Caki2 (cell line): ENCODE results near the gene IFRD2. TPM values are rescaled to one million over a fixed set of nuclear protein-coding genes. Genes with fewer than 3 reads are reported as not detected.
"Not testable (repeated sequence)": the region's sequence is repeated elsewhere in the genome, so short reads cannot be mapped to it uniquely, and the experiment has no call there.

ENCODE experiments used
- DNase-seq: peaks from one replicate; pipeline ENCODE4 v3.0.0-alpha.2; 2015; ENCODE audit warnings: low read depth
- in situ Hi-C: cut with HindIII; loops from 2 replicates; pipeline ENCODE4 v1.10.0; 2016; ENCODE audit warnings: low sequenced_read_pairs, low pct_unique_long_range_greater_than_20kb, mixed read lengths
- total RNA-seq: library from RNA; depleted of rRNA; stranded (reverse); fragments of >200 nt; shearing (Covaris generic); gene quantifications from 2 replicates; pipeline ENCODE4 v1.2.3, GENCODE V29; 2014; ENCODE audit warnings: low replicate concordance

Gene IFRD2
- total RNA-seq, 1 experiment from 2014 or later, result 69.5 TPM

- in situ Hi-C loops, DNase-seq: not testable (repeated sequence)
Measured at GRCh38 chr3:50262200-50262599, 30.0 kb downstream of the IFRD2 start.

GRCh38 chr3:50261505-50261904 is 30.7 kb downstream of the IFRD2 start:
- in situ Hi-C loops, result no loop called here
- DNase-seq, result no peak

- no peak for DNase-seq
- in situ Hi-C loops, result no loop called here
Measured at GRCh38 chr3:50260942-50261441, 31.2 kb downstream of the IFRD2 start.

- peak; percentile 82 for DNase-seq
- in situ Hi-C loops, result no loop called here
Measured at GRCh38 chr3:50260027-50260941, 31.9 kb downstream of the IFRD2 start.

GRCh38 chr3:50259432-50260026 is 32.7 kb downstream of the IFRD2 start:
- in situ Hi-C loops, result no loop called here
- DNase-seq, result no peak

GRCh38 chr3:50258979-50259378 is 33.2 kb downstream of the IFRD2 start:
- no peak for DNase-seq
- in situ Hi-C loops, result no loop called here

GRCh38 chr3:50258029-50258680 is 34.1 kb downstream of the IFRD2 start:
- DNase-seq, result no peak
- in situ Hi-C loops, result no loop called here

GRCh38 chr3:50256978-50257890 is 35.0 kb downstream of the IFRD2 start:
- in situ Hi-C loops, result no loop called here
- peak; percentile 40 for DNase-seq

- in situ Hi-C loops, result no loop called here
- DNase-seq, result no peak
Measured at GRCh38 chr3:50255251-50255615, 37.0 kb downstream of the IFRD2 start.

GRCh38 chr3:50254577-50255250 is 37.5 kb downstream of the IFRD2 start:
- in situ Hi-C loops, result no loop called here
- DNase-seq, result no peak

GRCh38 chr3:50251220-50251619 is 41.0 kb downstream of the IFRD2 start:
- peak; percentile 47 for DNase-seq
- in situ Hi-C loops, result no loop called here

GRCh38 chr3:50250514-50250913 is 41.7 kb downstream of the IFRD2 start:
- in situ Hi-C loops, result no loop called here
- DNase-seq, result no peak

- in situ Hi-C loops, result no loop called here
Measured at GRCh38 chr3:50249457-50249856, 42.8 kb downstream of the IFRD2 start.

GRCh38 chr3:50248387-50248786 is 43.8 kb downstream of the IFRD2 start:
- DNase-seq, result no peak
- in situ Hi-C loops, result no loop called here

More at GRCh38 chr3:50249457-50249856, 42.8 kb downstream of the IFRD2 start:
- no peak for DNase-seq

GRCh38 chr3:50246517-50246954 is 45.7 kb downstream of the IFRD2 start:
- in situ Hi-C loops, result no loop called here
- peak; percentile 84 for DNase-seq

- in situ Hi-C loops, result no loop called here
- DNase-seq, result no peak
Measured at GRCh38 chr3:50245831-50246516, 46.3 kb downstream of the IFRD2 start.

GRCh38 chr3:50245251-50245745 is 46.9 kb downstream of the IFRD2 start:
- no peak for DNase-seq
- in situ Hi-C loops, result no loop called here
